ENCODE data around the gene SCG2. TPM values are rescaled to one million over a fixed set of nuclear protein-coding genes. Genes with fewer than 3 reads are reported as not detected.

Gene SCG2
- total RNA-seq, 5 donors from 2014 or later (not counting 1 experiment from before 2014, with no cell fraction given) = not detected

DNA sequence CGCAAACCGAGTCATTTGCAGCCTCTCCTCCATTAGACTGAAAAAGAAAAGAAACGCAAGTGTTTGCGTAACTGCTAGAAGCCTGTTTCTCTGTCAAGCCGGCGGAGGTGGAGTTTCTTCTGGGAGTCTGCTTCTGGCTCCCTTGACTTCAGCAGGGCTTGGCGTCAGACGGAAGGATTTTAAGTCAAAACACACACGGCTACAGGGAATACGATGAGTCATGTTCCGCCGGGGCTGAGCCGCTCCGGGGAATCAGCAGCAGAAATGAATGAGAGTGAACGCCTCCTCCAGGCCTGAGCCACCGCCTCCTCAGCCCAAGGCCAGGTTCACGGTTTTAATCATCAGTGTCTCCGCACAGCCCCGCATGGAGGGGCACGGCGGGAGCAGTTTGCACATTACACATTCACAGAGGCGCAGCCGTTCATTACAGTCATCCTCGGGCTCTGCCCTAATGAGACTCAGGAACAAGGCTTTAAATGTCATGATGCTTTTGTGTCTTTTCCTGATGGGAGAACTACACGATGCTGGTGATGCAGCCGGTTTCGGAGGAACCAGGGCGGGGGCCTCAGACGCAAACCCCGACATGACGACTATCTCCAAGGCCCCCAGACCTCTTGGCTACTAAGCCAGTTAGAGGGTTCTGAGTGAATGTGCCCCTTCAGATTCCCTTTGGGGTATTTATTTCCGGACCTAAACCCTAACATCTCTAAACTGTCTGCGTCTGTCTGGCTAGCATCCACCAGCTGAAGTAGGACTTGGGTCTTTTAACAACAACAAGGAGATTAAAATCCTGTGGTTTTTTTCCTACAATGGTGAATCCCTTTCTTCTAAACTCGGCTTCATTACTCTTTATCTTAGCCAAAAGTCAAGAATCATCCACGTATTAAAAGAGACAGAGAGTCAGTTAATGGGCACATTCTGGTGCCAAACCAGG is 11.1 kb upstream of the SCG2 start:
- peaks cover 40 to 43% of the 10 kb centered on the region in 2 donors for H3K27me3 Mint-ChIP-seq
- DNase-seq (no peak), ATAC-seq (replicated peaks in 1 of 4) (no peak)
- WGBS (ENCODE audit: insufficient coverage) = 16% methylated on average over 29 of the region's 35 CpGs
- no peaks in the 10 kb centered on the region for H3K36me3 Mint-ChIP-seq
- Histone ChIP-seq H3K27me3 (replicated peaks in 1 of 2; ENCODE audit: control insufficient read depth in 2 of 2, extremely low read depth in 1 of 2, insufficient read depth in 2 of 2, low read length in 1 of 2) (peaks cover 2 to 18% of the 10 kb centered on the region in 2 experiments), H3K36me3 (ENCODE audit: control insufficient read depth in 2 of 2, extremely low read depth in 1 of 2, insufficient read depth in 1 of 2, low read length in 1 of 2) (no peaks in the 10 kb centered on the region), H3K9me3 (no peaks in the 10 kb centered on the region), H3K4me1 (ENCODE audit: control insufficient read depth in 1 of 2, extremely low read depth in 1 of 2, insufficient read depth in 2 of 2, low read length in 2 of 2) (no peaks in the 10 kb centered on the region), H3K4me3 (ENCODE audit: control insufficient read depth in 1 of 2, extremely low read depth in 1 of 2, low read length in 1 of 2) (no peak overlapping the region), H3K27ac (ENCODE audit: low read length) (no peak overlapping the region)
- peaks cover 0 to 6% (median 4%) of the 10 kb centered on the region in 3 donors for H3K9me3 Mint-ChIP-seq
- no peaks in the 10 kb centered on the region for H3K4me1 Mint-ChIP-seq
- no peak overlapping the region for H3K4me3 Mint-ChIP-seq
- POLR2A ChIA-PET = no interaction called here
- CTCF ChIA-PET = no interaction called here
- no peak overlapping the region for H3K27ac Mint-ChIP-seq

DNA sequence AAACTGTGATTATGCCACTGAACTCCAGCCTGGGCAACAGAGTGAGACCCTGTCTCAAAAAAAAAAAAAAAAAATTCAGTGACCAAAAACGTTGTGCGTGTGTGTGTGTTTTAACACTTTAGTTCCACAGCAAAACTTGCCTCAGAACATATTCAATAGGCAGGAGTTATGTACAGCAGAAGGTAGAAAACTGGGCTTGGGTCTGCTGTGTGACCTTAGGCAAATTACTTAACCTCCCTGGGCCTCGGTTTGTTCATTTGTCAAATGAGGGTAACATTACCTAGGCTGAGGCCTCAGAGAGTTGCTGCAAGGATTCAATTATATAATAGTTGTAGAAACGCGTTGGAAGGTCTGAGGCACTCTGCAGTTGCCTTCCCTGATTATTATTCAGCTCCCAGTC is 10.3 kb upstream of the SCG2 start:
- no peaks in the 10 kb centered on the region for H3K4me1 ChIP-seq (ENCODE audit: control insufficient read depth in 1 of 2, extremely low read depth in 1 of 2, insufficient read depth in 2 of 2, low read length in 2 of 2)
- no peak overlapping the region for H3K27ac ChIP-seq (ENCODE audit: low read length)
- Mint-ChIP-seq H3K27ac (no peak overlapping the region), H3K4me1 (no peaks in the 10 kb centered on the region), H3K27me3 (peaks cover 40 to 43% of the 10 kb centered on the region in 2 donors), H3K4me3 (no peak overlapping the region), H3K36me3 (no peaks in the 10 kb centered on the region), H3K9me3 (peaks cover 0 to 6% (median 4%) of the 10 kb centered on the region in 3 donors)
- no peak overlapping the region for H3K4me3 ChIP-seq (ENCODE audit: control insufficient read depth in 1 of 2, extremely low read depth in 1 of 2, low read length in 1 of 2)
- ChIA-PET POLR2A (no interaction called here), CTCF (no interaction called here)
- ATAC-seq (replicated peaks in 1 of 4) = no peak
- no peak for DNase-seq
- H3K9me3 ChIP-seq = no peaks in the 10 kb centered on the region
- H3K36me3 ChIP-seq (ENCODE audit: control insufficient read depth in 2 of 2, extremely low read depth in 1 of 2, insufficient read depth in 1 of 2, low read length in 1 of 2) = no peaks in the 10 kb centered on the region
- peaks cover 2 to 18% of the 10 kb centered on the region in 2 experiments for H3K27me3 ChIP-seq (replicated peaks in 1 of 2; ENCODE audit: control insufficient read depth in 2 of 2, extremely low read depth in 1 of 2, insufficient read depth in 2 of 2, low read length in 1 of 2)
- WGBS (ENCODE audit: insufficient coverage) = 87% methylated on average over 3 of the region's 5 CpGs

GRCh38 chr2:223611061-223611460 is 8.9 kb upstream of the SCG2 start:
- Histone ChIP-seq H3K9me3 (no peaks in the 10 kb centered on the region), H3K4me1 (ENCODE audit: control insufficient read depth in 1 of 2, extremely low read depth in 1 of 2, insufficient read depth in 2 of 2, low read length in 2 of 2) (no peaks in the 10 kb centered on the region), H3K36me3 (ENCODE audit: control insufficient read depth in 2 of 2, extremely low read depth in 1 of 2, insufficient read depth in 1 of 2, low read length in 1 of 2) (no peaks in the 10 kb centered on the region), H3K27ac (ENCODE audit: low read length) (no peak overlapping the region), H3K4me3 (ENCODE audit: control insufficient read depth in 1 of 2, extremely low read depth in 1 of 2, low read length in 1 of 2) (no peak overlapping the region), H3K27me3 (replicated peaks in 1 of 2; ENCODE audit: control insufficient read depth in 2 of 2, extremely low read depth in 1 of 2, insufficient read depth in 2 of 2, low read length in 1 of 2) (peaks cover 2 to 21% of the 10 kb centered on the region in 2 experiments)
- no CpG with 5 or more reads among the region's 2 CpGs for WGBS (ENCODE audit: insufficient coverage)
- H3K9me3 Mint-ChIP-seq = peaks cover 0 to 6% (median 4%) of the 10 kb centered on the region in 3 donors
- H3K27me3 Mint-ChIP-seq = peaks cover 44 to 47% of the 10 kb centered on the region in 2 donors
- H3K4me1 Mint-ChIP-seq = no peaks in the 10 kb centered on the region
- H3K27ac Mint-ChIP-seq = no peak overlapping the region
- ATAC-seq (replicated peaks in 1 of 4) = no peak
- POLR2A ChIA-PET = no interaction called here
- no peaks in the 10 kb centered on the region for H3K36me3 Mint-ChIP-seq
- CTCF ChIA-PET = no interaction called here
- no peak overlapping the region for H3K4me3 Mint-ChIP-seq
- DNase-seq = no peak

GRCh38 chr2:223607476-223607875 is 5.3 kb upstream of the SCG2 start:
- Mint-ChIP-seq H3K36me3 (no peaks in the 10 kb centered on the region), H3K27ac (no peak overlapping the region), H3K9me3 (peaks cover 0 to 6% (median 4%) of the 10 kb centered on the region in 3 donors), H3K27me3 (peaks cover 17 to 20% of the 10 kb centered on the region in 2 donors), H3K4me3 (no peak overlapping the region), H3K4me1 (peaks cover 0 to 2% (median 2%) of the 10 kb centered on the region in 3 donors)
- Histone ChIP-seq H3K27ac (ENCODE audit: low read length) (no peak overlapping the region), H3K9me3 (no peaks in the 10 kb centered on the region), H3K4me3 (ENCODE audit: control insufficient read depth in 1 of 2, extremely low read depth in 1 of 2, low read length in 1 of 2) (no peak overlapping the region), H3K36me3 (ENCODE audit: control insufficient read depth in 2 of 2, extremely low read depth in 1 of 2, insufficient read depth in 1 of 2, low read length in 1 of 2) (no peaks in the 10 kb centered on the region), H3K27me3 (replicated peaks in 1 of 2; ENCODE audit: control insufficient read depth in 2 of 2, extremely low read depth in 1 of 2, insufficient read depth in 2 of 2, low read length in 1 of 2) (peaks cover 2 to 6% of the 10 kb centered on the region in 2 experiments), H3K4me1 (ENCODE audit: control insufficient read depth in 1 of 2, extremely low read depth in 1 of 2, insufficient read depth in 2 of 2, low read length in 2 of 2) (no peaks in the 10 kb centered on the region)
- ChIA-PET CTCF (interaction anchor here in 1 of 2 donors (0.6 kb wide), 1 partner anchor 86 kb away, joined by 4 read pairs; no protein-coding TSS in a partner anchor), POLR2A (no interaction called here)
- WGBS (ENCODE audit: insufficient coverage) = no CpG with 5 or more reads among the region's 5 CpGs
- ATAC-seq (replicated peaks in 1 of 4) (no peak), DNase-seq (no peak)

- H3K27me3 ChIP-seq (replicated peaks in 1 of 2; ENCODE audit: control insufficient read depth in 2 of 2, extremely low read depth in 1 of 2, insufficient read depth in 2 of 2, low read length in 1 of 2) = peaks cover 2% of the 10 kb centered on the region in 2 experiments
- no peak overlapping the region for H3K27ac ChIP-seq (ENCODE audit: low read length)
- DNase-seq (no peak), ATAC-seq (replicated peaks in 1 of 4) (no peak)
- no peaks in the 10 kb centered on the region for H3K36me3 ChIP-seq (ENCODE audit: control insufficient read depth in 2 of 2, extremely low read depth in 1 of 2, insufficient read depth in 1 of 2, low read length in 1 of 2)
- peaks cover 0 to 6% (median 4%) of the 10 kb centered on the region in 3 donors for H3K9me3 Mint-ChIP-seq
- H3K4me3 Mint-ChIP-seq = no peak overlapping the region
- no CpG with 5 or more reads among the region's 1 CpG for WGBS (ENCODE audit: insufficient coverage)
- peaks cover 0 to 5% (median 4%) of the 10 kb centered on the region in 3 donors for H3K4me1 Mint-ChIP-seq
- no peak overlapping the region for H3K4me3 ChIP-seq (ENCODE audit: control insufficient read depth in 1 of 2, extremely low read depth in 1 of 2, low read length in 1 of 2)
- peaks cover 14% of the 10 kb centered on the region in 2 donors for H3K27me3 Mint-ChIP-seq
- H3K9me3 ChIP-seq = no peaks in the 10 kb centered on the region
- no peaks in the 10 kb centered on the region for H3K4me1 ChIP-seq (ENCODE audit: control insufficient read depth in 1 of 2, extremely low read depth in 1 of 2, insufficient read depth in 2 of 2, low read length in 2 of 2)
- H3K27ac Mint-ChIP-seq = no peak overlapping the region
- CTCF ChIA-PET = interaction anchor here in 1 of 2 donors (0.6 kb wide), 1 partner anchor 85 kb away, joined by 4 read pairs; no protein-coding TSS in a partner anchor
- POLR2A ChIA-PET = no interaction called here
- no peaks in the 10 kb centered on the region for H3K36me3 Mint-ChIP-seq
Measured at GRCh38 chr2:223606946-223607345, 4.8 kb upstream of the SCG2 start.

DNA sequence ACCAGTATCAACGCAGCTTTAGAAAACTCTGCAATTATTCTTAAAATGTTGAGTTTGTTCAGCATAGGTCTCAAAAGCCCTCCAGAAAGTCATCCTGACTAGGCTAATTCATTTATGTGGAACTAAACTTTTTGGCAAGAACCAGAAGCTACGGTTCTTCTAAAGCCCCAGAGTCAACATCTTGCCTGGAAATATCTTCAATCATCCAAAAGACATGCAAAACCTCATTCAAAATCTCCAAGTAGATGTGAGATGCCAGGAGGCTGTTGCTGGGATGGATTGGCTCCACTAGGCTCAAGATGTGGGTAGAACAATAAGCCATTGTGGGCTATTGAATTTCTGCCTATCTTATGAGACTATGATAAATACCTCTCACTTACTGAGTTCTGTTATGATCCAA is 2.1 kb upstream of the SCG2 start:
- POLR2A ChIA-PET = no interaction called here
- peaks cover 6 to 8% of the 10 kb centered on the region in 2 donors for H3K27me3 Mint-ChIP-seq

More for the DNA sequence above, 2.1 kb upstream of the SCG2 start:
- no peaks in the 10 kb centered on the region for H3K36me3 Mint-ChIP-seq
- H3K9me3 Mint-ChIP-seq = no peaks in the 10 kb centered on the region
- no peak overlapping the region for H3K27ac ChIP-seq (ENCODE audit: low read length)
- no peak for ATAC-seq (replicated peaks in 1 of 4)
- CTCF ChIA-PET = no interaction called here
- no peak overlapping the region for H3K27ac Mint-ChIP-seq
- no peak for DNase-seq
- H3K4me3 Mint-ChIP-seq = no peak overlapping the region
- no CpG with 5 or more reads among the region's 2 CpGs for WGBS (ENCODE audit: insufficient coverage)
- H3K4me1 Mint-ChIP-seq = peaks cover 0 to 6% (median 5%) of the 10 kb centered on the region in 3 donors
- no peak overlapping the region for H3K4me3 ChIP-seq (ENCODE audit: control insufficient read depth in 1 of 2, extremely low read depth in 1 of 2, low read length in 1 of 2)
- no peaks in the 10 kb centered on the region for H3K9me3 ChIP-seq
- H3K4me1 ChIP-seq (ENCODE audit: control insufficient read depth in 1 of 2, extremely low read depth in 1 of 2, insufficient read depth in 2 of 2, low read length in 2 of 2) = no peaks in the 10 kb centered on the region
- H3K27me3 ChIP-seq (replicated peaks in 1 of 2; ENCODE audit: control insufficient read depth in 2 of 2, extremely low read depth in 1 of 2, insufficient read depth in 2 of 2, low read length in 1 of 2) = peaks cover 2% of the 10 kb centered on the region in 2 experiments
- H3K36me3 ChIP-seq (ENCODE audit: control insufficient read depth in 2 of 2, extremely low read depth in 1 of 2, insufficient read depth in 1 of 2, low read length in 1 of 2) = no peaks in the 10 kb centered on the region

Measured in T-cell (primary cell).